ENCODE results near the gene NRCAM.

NRCAM gene

DNA sequence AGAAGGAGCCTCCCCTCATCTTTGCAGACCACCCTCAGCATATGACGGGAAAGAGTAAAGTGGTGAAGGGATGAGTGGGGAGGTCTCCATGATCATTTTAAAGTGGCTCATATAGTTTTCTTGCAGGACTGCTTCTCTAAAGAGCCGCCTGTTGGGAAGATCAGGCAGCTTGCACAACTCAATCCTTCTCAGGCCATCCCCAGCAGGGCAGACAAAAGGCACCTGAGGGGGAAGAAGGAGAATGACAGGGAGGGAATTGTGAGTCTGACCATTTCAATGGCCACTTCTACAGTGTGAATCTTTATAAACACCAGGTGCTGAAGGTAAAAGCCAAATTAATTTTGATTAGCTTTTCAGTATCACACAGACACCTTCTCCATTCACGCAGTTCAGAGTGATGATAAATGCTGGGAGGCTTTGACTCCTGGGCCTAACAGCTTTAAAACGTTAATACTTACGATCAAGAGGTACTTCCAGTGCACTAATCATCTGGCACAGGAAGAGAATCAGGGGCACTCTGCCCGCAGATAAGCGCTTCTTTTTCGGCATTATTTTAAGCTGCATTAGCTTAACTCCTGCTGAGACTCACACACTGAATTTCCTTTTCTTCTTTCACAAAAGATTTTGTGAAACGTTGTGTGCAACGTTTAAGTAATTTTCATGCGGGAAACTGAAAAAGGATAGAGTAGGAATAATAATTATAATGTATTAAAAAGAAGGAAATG is 216.6 kb downstream of the NRCAM start:
- no peaks in the 10 kb centered on the region for H3F3A ChIP-seq (ENCODE audit: insufficient read depth, low read length)
- no peak overlapping the region for H3K27ac ChIP-seq (ENCODE audit: low read length)
- H4K20me1 ChIP-seq (ENCODE audit: insufficient read depth, low read length): no peaks in the 10 kb centered on the region
- no peak overlapping the region for H3K9ac ChIP-seq (ENCODE audit: low read length)
- no peaks in the 10 kb centered on the region for H3K79me2 ChIP-seq (ENCODE audit: low read length)
- H3K9me2 ChIP-seq (replicated peaks; ENCODE audit: insufficient read depth, low read length): no peaks in the 10 kb centered on the region
- no peaks in the 10 kb centered on the region for H3K9me3 ChIP-seq (replicated peaks; ENCODE audit: insufficient read depth, low read length)
- TF ChIP-seq EZH2 (optimal IDR thresholded peaks at IDR 0.05; ENCODE audit: low read depth, low read length) (no peak), EZH2phosphoT487 (IDR thresholded peaks at IDR 0.05; ENCODE audit: low read length) (no peak)
- TF ChIP-seq, protein P1, sequence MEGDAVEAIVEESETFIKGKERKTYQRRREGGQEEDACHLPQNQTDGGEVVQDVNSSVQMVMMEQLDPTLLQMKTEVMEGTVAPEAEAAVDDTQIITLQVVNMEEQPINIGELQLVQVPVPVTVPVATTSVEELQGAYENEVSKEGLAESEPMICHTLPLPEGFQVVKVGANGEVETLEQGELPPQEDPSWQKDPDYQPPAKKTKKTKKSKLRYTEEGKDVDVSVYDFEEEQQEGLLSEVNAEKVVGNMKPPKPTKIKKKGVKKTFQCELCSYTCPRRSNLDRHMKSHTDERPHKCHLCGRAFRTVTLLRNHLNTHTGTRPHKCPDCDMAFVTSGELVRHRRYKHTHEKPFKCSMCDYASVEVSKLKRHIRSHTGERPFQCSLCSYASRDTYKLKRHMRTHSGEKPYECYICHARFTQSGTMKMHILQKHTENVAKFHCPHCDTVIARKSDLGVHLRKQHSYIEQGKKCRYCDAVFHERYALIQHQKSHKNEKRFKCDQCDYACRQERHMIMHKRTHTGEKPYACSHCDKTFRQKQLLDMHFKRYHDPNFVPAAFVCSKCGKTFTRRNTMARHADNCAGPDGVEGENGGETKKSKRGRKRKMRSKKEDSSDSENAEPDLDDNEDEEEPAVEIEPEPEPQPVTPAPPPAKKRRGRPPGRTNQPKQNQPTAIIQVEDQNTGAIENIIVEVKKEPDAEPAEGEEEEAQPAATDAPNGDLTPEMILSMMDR (IDR thresholded peaks at IDR 0.05; ENCODE audit: low read length): no peak
- no peaks in the 10 kb centered on the region for H3K27me3 ChIP-seq (replicated peaks; ENCODE audit: insufficient read depth, low read length)
- peaks cover 15% of the 10 kb centered on the region for H3K4me1 ChIP-seq (ENCODE audit: low read length)
- no peak for DNase-seq
- H3K4me2 ChIP-seq (ENCODE audit: low read depth, low read length): no peak overlapping the region
- H3K36me3 ChIP-seq (replicated peaks; ENCODE audit: insufficient read depth, low read length): no peaks in the 10 kb centered on the region
- no peak overlapping the region for H3K4me3 ChIP-seq (ENCODE audit: low read length)
- H2AFZ ChIP-seq (ENCODE audit: low read length): no peak overlapping the region

DNA sequence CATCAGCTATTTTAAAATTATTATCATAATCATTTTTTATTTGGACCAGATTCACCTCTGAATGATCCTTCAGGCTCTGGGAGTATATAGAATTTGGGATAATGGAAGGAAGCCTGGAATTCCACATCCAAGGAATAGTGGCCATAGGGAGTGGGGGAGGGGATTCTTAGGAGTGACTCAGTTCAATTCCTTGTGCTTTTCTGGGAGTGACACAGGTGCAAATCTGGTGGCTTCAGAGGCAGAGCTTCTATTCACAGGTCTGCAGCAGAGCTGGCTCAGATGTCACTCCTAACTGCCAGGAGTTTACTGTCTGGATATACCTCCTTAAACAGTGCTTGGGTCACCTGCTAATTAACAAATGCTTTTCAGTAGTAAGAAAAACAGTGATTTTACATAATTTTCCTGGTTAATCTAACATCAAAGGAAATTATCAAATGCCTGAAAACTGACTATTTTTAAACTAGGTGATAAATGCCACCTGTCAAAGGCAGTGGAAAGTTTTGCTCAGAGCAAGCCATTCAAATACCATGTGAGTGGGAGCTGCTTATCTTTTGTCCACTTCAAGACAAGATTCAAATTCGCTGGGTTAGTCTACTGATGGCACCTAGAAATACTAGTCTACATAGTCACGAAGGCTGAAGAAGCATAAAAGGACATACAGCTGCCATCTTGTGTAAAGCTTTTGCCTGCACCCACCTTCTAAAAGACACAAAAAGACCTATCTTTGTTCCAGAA is 219.4 kb downstream of the NRCAM start:
- Histone ChIP-seq H3K4me2 (ENCODE audit: low read depth, low read length) (no peak overlapping the region), H3K27ac (ENCODE audit: low read length) (no peak overlapping the region), H2AFZ (ENCODE audit: low read length) (no peak overlapping the region), H3K79me2 (ENCODE audit: low read length) (no peaks in the 10 kb centered on the region), H3K4me3 (ENCODE audit: low read length) (no peak overlapping the region), H3K9me3 (replicated peaks; ENCODE audit: insufficient read depth, low read length) (no peaks in the 10 kb centered on the region), H3K36me3 (replicated peaks; ENCODE audit: insufficient read depth, low read length) (no peaks in the 10 kb centered on the region), H3K4me1 (ENCODE audit: low read length) (peaks cover 15% of the 10 kb centered on the region), H4K20me1 (ENCODE audit: insufficient read depth, low read length) (no peaks in the 10 kb centered on the region), H3K9me2 (replicated peaks; ENCODE audit: insufficient read depth, low read length) (no peaks in the 10 kb centered on the region), H3F3A (ENCODE audit: insufficient read depth, low read length) (no peaks in the 10 kb centered on the region), H3K27me3 (replicated peaks; ENCODE audit: insufficient read depth, low read length) (no peaks in the 10 kb centered on the region), H3K9ac (ENCODE audit: low read length) (no peak overlapping the region)
- TF ChIP-seq EZH2phosphoT487 (IDR thresholded peaks at IDR 0.05; ENCODE audit: low read length): no peak
- TF ChIP-seq EZH2 (optimal IDR thresholded peaks at IDR 0.05; ENCODE audit: low read depth, low read length): no peak
- TF ChIP-seq, protein P1 (IDR thresholded peaks at IDR 0.05; ENCODE audit: low read length): no peak
- no peak for DNase-seq

DNA sequence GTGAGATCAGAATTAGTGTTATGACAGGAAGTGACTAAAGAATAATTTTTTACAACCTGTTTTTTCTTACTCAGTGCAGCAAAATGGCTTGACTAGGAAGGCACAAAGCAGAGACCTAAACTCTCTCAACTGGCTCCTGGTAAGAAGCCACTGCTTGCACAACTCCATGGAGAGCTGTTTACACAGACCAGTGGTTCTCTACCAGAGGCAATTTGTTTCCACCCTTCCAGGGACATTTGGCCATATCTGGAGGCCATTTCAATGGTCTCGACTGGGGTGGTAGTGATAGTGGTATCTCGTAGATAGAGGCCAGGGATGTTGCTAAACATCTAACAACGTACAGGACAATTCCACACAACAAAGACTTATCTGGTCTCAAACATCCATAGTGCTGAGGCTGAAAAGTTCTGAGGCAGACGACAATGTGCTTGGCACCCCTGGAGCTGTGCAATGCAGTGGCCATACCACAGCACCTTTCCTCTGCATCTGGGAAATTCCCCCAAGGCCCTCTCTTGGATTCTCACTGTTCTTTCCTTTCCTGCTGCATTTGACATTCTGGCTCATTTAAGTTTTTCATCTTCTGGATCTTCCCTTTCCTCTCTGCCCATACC is 220.7 kb downstream of the NRCAM start:
- DNase-seq: no peak
- Histone ChIP-seq H3K79me2 (ENCODE audit: low read length) (no peaks in the 10 kb centered on the region), H3K36me3 (replicated peaks; ENCODE audit: insufficient read depth, low read length) (no peaks in the 10 kb centered on the region), H3K27me3 (replicated peaks; ENCODE audit: insufficient read depth, low read length) (no peaks in the 10 kb centered on the region), H3K4me3 (ENCODE audit: low read length) (no peak overlapping the region), H3K9me2 (replicated peaks; ENCODE audit: insufficient read depth, low read length) (no peaks in the 10 kb centered on the region), H3K4me1 (ENCODE audit: low read length) (peaks cover 15% of the 10 kb centered on the region), H4K20me1 (ENCODE audit: insufficient read depth, low read length) (no peaks in the 10 kb centered on the region), H2AFZ (ENCODE audit: low read length) (no peak overlapping the region), H3K9ac (ENCODE audit: low read length) (no peak overlapping the region), H3K27ac (ENCODE audit: low read length) (no peak overlapping the region), H3F3A (ENCODE audit: insufficient read depth, low read length) (no peaks in the 10 kb centered on the region), H3K4me2 (ENCODE audit: low read depth, low read length) (no peak overlapping the region), H3K9me3 (replicated peaks; ENCODE audit: insufficient read depth, low read length) (no peaks in the 10 kb centered on the region)
- TF ChIP-seq EZH2phosphoT487 (IDR thresholded peaks at IDR 0.05; ENCODE audit: low read length): no peak
- TF ChIP-seq EZH2 (optimal IDR thresholded peaks at IDR 0.05; ENCODE audit: low read depth, low read length): no peak
- TF ChIP-seq, protein P1 (IDR thresholded peaks at IDR 0.05; ENCODE audit: low read length): no peak

Measured in MM.1S (cell line).